Stimulated activated CD8-positive, alpha-beta memory T cell treated with anti-CD3 and anti-CD28 coated beads, Interleukin-4, amount 100 ng/mL, for 1 hour (primary cell): Measurements from ENCODE around the gene ADD2.

Experiments used
- DNase-seq, 2 donors: peaks; one replicate each; pipeline ENCODE4 v3.0.0-alpha.2; 2020; ENCODE audit warnings: low read depth in 2 of 2, low spot score in 1 of 2

The ADD2 gene

GRCh38 chr2:70707706-70708105 lies 60.3 kb downstream of the ADD2 start:
- DNase-seq = no peak

DNA sequence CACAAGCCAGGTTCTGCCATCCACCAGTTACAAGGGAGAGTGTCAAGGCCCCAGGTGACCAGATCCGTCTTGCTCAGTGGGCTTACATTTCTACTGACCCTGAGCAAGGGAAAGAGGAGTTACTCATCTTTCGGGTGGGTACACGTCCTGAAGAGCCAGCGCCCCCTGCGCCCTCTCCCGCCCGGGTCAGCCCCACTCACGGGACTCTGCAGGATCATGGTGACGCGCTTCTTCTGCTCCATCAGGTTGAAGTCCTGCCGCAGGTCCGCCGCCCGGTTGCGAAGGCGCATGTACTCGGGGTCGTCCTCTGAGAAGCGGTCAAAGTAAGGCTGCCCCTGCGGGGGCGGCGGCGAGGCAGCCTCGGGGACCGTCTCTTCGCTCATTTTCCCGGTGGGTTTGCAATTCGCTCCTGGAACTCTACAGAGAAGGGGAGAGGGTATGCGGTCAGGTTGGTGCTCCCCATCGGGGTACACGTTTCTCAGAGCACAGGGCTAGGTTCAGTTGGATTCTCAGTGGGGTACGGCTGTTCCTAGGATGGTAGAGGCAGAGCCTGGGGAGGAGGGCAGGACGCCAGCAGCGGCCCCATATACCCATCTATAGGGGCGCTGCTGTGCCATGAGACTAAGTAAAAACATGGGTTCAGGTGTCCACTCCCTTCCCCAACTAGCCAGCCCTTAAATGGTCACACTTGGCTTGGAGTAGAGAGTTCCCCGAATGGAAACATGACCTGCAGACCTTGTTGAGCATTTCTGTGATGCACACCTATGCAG lies 61.8 kb downstream of the ADD2 start:
- DNase-seq = no peak

GRCh38 chr2:70705160-70705850 lies 62.7 kb downstream of the ADD2 start:
- DNase-seq = no peak

- no peak for DNase-seq
These were observed 64.0 kb downstream of the ADD2 start for GRCh38 chr2:70703900-70704549.

- DNase-seq = no peak
These were observed 65.1 kb downstream of the ADD2 start for GRCh38 chr2:70702711-70703395.

GRCh38 chr2:70698847-70699246 lies 69.2 kb downstream of the ADD2 start:
- no peak for DNase-seq

- DNase-seq = no peak
These were observed 70.2 kb downstream of the ADD2 start for GRCh38 chr2:70697603-70698383.

- no peak for DNase-seq
These were observed 71.9 kb downstream of the ADD2 start for GRCh38 chr2:70696142-70696541.

GRCh38 chr2:70692256-70692655 lies 75.7 kb downstream of the ADD2 start:
- DNase-seq = no peak

DNA sequence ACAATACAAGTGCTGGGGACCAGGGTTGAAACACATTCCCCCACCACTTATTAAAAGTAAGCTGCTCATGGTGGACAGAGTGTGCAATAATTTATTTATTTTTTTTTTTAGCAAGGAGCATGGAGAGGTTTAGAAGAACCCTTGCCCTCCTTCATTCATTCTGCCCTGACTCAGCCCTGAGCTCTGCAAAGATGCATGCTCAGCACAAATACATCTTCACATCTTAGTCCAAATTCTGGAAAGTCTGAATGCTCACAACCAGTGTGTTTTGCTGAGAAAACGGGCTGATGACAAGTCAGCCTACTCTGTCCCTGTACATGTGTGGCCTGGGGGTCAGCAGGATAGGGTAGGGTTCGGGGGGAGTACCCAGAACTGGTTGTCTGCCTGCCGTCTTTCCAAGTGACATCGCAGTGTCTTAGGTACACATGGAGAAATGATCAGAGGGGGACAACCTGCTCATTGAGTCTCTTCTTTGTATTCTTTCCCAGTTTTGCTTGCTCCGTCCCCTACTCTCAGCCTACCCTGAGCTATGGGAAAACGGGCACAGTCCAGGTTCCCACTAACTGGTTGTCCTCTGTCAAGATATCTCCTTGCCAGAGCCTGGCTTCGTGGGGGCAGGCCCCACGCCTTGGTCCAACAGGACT lies 76.4 kb downstream of the ADD2 start:
- no peak for DNase-seq

- DNase-seq = no peak
These were observed 77.2 kb downstream of the ADD2 start for GRCh38 chr2:70690846-70691245.

DNA sequence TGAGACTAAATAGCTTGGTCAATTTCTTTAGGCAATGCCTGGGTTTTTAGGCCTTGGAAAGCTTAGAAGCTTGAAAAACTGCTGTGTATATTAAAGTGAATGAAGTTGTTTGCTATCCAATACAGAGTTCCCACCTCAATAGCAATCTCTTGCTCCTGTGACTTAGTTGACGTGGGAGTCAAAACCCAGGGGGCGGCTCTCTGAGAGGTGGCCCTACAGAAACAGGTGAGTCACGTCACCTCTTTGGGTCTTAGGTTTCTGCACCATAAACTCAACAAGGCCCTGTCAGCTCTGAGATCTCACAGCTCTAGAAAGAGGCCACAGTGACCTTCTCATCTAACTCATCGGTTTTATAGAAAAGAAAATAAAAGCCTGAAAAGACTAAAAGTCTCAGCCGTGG lies 79.6 kb downstream of the ADD2 start:
- no peak for DNase-seq

- no peak for DNase-seq
These were observed 80.6 kb downstream of the ADD2 start for GRCh38 chr2:70687461-70687795.

DNA sequence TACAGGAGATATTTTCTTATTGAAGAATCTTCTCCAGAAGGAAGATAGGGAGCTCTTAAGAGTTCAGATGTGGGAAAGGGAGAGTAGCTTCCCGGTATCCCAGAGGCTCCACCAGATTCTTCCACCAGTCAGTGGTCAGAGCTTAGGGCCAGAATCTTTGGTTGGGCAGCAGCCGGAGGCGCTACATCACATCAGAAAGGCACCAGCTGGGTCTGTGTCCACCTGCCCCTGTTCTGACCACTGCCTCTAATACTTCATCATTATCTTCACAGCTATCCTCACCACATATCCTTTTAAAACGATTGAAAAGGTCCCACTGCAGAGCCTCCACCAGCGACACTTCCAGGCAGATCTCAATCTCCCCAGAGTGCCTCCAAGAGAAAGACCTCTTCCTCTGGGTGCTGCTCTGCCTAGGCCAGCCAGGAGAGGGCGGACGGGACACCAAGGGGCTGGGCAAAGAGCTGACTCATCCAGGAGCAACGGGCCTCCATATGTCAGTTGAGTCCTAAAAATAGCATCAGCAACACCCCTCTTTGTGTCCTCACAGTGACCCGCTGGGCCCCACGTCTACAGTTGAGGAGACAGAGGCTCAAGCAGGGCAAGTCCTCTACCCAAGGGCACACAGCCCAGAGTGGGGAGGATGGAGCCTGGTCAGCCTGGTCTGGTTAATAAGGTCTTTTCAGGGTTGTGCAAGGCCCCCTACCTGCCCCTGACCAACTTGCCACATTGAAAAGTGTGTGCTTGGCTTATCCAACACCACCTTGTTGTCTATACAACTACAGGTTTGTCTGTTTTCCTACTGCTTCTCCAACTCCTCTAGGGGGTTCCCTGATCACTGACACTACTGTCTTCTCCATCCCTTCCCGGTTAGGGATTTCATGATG lies 81.2 kb downstream of the ADD2 start:
- no peak for DNase-seq

DNA sequence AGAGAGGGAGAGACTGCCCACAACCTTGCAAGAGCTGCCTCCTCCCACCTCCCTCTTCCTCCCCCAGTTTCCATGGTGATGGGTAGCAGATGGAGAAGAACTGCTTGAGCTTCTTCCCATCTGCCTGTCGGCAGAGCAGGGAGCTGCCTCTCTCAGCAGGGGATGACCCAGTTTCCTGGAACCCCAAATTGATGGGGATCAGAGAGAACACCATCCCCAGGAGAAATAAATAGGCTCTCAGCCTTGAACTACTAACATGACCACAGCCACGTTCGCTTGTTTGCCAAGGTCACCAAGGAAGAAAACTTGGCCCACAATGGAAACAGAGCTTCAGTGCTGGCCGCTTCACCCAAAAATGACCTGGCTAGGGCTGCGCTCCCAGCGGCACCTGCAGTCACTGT lies 82.2 kb downstream of the ADD2 start:
- DNase-seq = no peak

- no peak for DNase-seq
These were observed 83.0 kb downstream of the ADD2 start for GRCh38 chr2:70684846-70685622.

GRCh38 chr2:70683455-70683854 lies 84.5 kb downstream of the ADD2 start:
- DNase-seq = no peak

DNA sequence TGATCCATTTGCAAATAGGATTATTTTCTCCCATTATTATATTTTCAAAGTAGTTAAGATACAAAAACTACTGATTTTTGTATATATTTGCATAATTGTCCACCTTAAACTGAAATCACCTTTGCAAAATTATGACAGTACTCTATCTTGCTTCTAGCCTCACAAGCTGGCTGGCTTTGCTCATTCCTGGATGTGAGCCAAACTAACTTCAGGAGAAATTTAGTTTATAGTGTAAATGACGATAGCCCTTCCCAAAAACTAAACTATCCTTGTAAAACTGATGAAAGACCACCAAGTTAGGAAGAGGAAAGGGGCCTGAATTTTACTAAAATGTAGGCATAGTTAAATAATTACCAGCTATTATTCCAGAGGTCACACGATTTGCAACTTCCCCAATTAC lies 87.3 kb downstream of the ADD2 start:
- no peak for DNase-seq

DNA sequence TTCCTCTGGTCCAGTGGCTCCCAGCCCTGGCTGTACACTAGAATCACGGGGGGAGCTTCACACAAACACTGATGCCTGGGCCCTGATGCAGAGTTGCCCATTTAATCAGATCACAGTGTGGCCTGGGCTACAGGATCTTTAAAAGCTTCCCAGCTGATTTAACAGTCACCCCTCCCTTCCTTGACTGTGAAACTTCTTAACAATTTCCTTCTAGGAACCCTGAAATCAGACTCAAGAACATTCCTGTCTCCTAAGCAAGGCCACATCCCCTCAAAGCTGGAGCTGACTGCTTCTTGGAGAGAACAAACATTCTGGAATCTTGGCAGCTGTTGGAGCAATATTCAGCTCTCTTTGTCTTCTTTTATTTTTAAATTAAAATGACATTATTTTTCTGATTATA lies 88.7 kb downstream of the ADD2 start:
- no peak for DNase-seq
